T-helper 22 cell (primary cell): ENCODE data around the gene MXRA8.
"Not testable (repeated sequence)": the region's sequence is repeated elsewhere in the genome, so short reads cannot be mapped to it uniquely, and the experiment has no call there.

ENCODE experiments used
- DNase-seq: peaks from one replicate; pipeline ENCODE4 v3.0.0-alpha.2; 2020; ENCODE audit warnings: low read depth

Gene MXRA8

DNA sequence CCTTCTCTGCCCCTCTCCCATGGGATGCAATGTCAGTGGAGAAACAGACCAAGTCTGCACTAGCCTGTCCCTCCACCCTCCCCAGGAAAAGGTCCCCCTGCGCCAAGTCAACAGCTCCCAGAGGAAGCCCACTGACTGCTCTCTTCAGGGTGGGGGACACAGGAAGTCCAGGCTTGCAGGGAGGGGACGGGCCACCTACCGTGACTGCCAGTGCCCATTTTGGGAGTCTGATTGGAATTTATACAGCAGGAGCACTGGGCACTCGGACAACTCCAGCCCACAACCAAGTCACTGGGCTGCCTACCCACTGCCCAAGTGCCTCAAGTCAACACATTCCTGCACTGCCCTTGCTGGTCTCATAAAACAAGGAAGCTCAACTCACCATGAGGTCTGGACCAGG is 34.7 kb upstream of the MXRA8 start:
- no peak for DNase-seq

DNA sequence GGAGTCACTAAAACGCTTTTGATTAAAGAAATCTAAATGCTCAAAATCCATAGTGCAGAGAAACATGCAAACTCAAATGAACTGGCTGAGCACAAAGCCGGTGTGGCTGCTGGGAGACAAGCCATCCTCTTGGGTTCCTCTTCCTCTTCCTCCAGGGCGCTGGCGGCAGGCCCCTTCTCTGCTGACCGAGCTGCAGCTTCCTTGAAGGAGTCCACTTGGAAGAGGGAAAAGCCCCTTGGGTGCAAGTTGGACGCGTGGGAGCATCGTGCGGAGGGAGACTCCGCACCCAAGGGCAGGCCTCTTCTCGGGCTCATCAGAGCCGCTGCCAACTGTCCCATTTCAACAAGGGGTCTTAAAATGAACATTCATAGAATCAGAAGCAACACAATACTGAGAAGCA is 32.9 kb upstream of the MXRA8 start:
- no peak for DNase-seq

DNA sequence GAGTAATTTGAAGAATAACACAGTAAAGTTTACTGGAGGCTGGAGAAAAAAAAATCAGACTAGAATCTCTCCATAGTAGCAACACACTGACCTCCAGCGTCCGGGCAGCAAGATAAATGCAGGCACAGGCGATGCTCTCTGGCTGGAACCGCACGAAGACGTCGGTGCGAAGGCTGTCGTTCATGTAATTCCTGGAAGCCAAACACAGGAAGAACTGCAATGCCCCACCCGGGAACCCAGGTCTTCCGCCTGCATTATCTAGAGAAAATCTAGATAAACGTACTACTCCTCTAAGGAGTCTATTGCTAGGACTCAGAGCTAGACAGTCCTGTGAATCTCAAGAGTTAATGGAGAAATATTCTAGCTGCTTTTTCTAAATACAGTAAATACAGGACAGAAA is 32.3 kb upstream of the MXRA8 start:
- DNase-seq: no peak

DNA sequence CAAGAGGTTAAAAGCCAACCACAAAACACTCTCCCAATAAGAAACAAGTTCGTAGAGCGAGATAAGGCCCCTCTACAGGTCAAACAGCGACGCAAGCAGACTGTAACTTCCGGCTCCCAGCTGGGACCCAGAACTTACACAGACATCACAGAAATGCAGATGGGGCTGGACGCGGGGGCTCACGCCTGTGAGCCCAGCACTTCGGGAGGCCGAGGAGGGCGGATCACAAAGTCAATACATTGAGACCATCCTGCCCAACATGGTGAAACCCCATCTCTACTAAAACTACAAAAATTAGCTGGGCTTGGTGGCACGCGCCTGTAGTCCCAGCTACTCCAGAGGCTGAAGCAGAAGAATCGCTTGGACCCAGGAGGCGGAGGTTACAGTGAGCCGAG is 29.7 kb upstream of the MXRA8 start:
- DNase-seq: no peak

DNA sequence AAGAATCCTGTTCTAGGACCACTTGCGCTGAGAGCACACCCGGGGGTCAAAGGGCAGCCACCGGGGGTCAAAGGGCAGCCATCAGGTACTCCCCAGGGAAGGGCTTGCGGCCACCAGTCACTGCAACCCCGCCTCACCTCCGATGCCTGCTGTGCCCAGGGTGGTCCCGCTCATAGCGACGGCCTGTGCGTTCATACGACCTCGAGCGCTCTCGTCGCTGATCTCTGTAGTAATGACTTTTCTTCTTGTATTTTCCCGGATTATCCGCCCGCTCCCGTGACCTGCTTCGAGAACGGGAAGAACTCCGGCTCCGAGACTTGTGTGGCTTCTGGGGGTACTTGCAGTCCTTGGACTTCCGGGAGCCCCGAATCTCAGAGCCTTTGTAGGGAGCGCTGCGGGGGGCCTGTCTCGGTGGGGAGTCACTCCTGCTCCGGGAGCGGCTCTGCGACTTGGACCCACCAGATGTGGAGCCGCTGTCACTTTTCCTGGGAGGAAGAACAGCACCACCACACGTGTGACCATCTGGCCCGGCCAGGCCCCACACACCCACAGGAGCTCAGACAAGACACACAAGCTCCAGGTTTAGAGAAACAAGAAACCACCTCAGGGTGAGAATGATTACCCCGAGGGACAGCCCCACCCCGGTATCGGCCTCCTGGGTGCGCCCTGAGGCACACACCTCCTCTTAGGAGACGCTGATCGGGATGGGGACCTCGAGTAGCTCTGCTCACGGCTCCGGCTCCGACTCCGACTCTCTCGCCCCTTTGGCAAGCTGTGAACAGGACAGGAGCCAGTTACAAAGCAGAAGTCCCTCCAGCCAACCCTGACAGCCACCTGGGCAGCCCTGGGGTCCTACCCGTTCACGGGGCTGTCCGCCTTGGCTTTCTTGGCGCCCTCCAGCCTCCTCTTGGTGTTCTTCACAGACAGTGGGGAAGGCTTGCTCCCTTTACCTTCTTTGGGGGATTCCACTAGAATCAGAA is 29.0 kb upstream of the MXRA8 start:
- no peak for DNase-seq

DNA sequence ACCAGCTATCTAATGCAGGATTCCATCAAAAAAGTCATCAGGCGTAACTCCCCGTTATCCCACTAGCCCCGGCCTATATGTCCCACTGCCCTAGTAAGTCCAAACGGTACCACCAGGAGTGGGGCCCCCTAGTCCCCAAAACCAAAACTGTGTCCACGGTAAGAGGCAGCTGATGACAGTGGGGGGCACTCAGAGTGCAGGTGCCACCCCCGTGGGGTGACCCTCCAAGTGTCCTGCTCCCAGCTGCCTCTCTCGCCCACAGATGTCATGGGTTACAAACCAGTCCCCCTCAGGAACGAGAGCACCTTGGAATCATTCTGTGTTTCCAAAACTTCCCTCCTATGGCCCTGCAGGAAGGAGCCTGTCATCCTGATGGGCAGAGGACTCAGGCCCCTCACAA is 27.6 kb upstream of the MXRA8 start:
- no peak for DNase-seq

DNA sequence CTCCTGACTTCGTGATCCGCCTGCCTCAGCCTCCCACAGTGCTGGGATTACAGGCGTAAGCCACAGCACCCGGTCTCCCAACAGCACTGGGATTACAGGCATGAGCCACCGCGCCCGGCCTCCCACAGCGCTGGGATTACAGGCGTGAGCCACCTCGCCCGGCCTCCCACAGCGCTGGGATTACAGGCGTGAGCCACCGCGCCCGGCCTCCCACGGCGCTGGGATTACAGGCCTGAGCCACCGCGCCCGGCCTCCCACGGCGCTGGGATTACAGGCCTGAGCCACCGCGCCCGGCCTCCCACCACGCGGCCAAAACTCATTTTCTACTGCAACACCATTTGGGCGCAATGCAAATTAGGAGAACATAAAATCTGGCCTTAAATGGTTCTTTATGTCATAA is 27.0 kb upstream of the MXRA8 start:
- DNase-seq: not testable (repeated sequence)

DNA sequence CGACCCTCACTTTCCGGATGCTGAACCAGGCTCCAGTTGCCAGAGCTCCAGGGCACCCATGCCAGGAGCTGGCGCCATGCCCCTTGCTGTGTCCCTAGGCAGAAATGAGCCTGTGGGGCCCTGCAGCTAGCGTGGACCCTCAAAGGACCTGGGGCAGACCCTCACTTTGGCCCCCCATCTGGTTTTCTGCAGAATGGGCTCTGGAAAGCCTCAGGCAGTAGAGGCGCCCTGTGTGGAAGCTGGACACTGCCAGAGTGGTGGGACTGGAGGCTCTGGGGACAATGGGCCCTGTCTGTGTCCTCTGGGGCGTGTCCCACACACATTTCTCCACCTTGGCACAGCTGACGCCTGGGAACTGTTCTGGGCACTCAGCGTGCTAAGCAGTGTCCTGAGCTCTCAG is 22.9 kb upstream of the MXRA8 start:
- no peak for DNase-seq

DNA sequence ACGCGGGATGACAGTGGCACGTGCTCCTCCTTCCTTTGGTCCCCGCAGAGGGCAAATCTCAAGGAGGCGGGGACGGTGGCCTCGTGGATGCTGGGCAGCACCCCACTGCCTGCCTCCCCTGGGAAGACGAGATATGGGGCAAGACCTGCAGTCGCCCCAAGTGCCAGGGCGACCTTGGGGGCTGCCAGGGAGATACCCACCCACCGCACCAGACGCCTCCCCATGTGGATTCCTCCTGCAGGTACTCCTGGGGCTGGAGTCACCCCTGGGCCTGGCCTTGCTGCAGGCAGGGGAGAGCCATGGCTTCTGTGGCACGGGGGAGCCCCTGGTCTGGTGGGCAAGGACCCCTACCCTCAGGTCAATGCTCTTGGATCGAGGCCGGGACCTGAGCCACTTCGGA is 22.5 kb upstream of the MXRA8 start:
- no peak for DNase-seq

DNA sequence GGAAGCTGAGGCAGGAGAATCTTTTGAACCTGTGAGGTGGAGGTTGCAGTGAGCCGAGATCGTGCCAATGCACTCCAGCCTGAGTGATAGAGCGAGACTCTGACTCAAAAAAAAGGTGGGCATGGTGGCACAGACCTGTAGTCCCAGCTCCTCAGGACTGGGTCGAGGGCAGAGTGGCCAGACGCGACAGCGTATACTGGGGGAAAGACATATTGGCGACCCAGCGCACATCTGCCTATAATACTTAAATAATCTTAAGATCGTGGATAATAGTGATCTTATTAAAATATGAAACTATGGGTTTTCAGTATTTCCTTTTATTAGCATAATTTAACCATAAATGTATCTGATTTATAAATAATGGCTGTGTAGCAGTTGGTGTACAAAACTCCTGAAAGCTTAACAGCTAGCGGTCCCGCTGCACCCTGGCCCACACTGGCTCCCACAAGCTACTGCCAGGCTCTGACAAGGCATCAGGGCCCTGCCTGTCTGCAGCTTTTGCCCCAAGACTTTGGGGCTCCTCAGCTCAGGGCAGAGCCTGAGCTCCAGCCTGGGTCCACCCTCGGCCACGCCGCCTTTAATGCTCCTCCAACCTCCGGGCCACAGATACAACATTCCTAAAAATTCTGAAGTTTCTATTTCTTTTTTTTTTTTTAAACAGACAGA is 19.3 kb upstream of the MXRA8 start:
- DNase-seq: no peak

DNA sequence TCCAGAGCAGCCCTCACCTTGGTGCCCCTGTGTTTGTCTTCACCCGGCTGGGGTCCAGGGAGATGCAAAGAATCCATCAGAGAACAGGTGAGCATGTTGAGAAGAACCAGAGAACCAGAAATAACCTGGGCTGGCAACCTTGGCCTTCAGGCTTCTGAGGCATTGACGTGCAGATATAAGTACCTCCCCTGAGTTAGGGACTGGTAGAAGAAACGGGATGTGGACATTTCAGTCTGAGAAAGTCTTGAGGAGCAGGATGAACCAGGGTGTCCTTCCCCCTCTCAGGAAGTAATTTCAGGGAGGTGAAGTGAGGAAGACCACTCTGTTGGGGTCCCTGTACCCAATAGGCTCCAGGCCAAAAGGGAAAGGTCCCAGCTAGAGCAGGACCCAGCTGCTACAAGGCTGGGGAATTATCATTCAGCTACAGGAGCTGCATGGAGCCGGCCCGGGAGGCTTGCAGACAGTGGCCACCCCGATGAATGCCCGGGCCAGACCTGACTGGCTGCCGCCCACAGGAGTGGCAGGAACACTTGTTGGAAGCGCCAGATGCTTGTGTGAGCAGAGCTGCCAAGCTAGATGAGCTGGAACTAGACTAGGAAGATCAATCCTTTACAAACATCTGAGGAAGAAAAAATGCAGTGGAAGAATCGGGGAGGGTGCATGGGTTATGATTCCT is 18.3 kb upstream of the MXRA8 start:
- DNase-seq: no peak

DNA sequence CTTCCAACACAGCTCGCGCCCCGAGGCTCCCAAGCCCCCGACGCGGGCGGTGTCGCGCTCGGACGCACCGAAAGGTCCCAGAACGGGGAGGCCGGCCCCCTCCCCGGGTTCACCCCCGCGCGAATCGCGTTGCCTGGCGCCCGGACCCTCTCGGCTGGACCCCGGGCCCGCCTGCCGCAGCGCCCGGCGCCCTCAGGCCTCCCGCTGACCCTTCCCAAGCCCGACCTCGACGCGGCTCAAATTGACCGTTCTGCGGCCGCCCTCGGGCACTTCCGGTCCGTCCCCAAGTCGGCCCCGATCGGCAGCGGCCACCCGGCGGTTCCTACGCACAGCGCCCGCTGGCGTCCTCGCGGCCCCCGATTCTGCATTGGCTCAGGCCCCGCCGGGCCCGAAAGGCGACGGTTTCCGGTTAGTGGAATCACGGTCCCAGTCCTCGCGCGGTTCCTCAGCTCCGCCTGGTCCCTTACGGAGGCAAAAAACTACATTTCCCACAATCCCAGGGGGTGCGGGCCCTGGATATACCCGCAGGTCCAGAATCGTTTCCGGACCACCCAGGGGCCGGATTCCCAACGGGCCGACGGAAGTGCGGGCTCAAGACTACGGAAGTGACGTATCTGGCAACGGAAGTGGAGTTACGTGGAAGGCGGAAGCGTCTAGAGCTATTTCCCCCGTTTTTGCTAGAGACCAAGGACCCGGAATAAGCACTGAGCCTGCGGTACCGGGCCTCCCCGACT is 16.7 kb upstream of the MXRA8 start, which contains the start of gene AURKAIP1:
Gene AURKAIP1 (minus strand): TSS at position 279 of the 734 bp plus-strand sequence. CDS start 451 bp downstream, outside the sequence.
- DNase-seq: peak; percentile 96

DNA sequence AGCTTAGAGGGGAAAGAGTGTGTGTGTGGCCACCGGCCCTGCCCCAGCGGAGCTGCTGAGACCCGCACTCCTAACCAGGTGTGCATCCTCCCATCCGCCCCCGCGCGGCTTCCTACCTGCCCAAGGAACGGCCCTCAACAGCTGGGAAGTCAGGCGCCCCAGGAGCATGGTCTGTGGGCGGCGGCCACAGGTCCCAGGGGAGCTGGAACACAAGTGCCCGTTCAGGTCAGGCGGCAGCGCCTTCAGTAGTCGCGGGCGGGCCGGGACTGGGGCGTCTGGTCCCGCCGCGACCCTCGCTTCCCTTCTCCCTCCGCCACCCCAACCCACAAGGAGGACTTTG is 16.2 kb upstream of the MXRA8 start:
- DNase-seq: no peak

DNA sequence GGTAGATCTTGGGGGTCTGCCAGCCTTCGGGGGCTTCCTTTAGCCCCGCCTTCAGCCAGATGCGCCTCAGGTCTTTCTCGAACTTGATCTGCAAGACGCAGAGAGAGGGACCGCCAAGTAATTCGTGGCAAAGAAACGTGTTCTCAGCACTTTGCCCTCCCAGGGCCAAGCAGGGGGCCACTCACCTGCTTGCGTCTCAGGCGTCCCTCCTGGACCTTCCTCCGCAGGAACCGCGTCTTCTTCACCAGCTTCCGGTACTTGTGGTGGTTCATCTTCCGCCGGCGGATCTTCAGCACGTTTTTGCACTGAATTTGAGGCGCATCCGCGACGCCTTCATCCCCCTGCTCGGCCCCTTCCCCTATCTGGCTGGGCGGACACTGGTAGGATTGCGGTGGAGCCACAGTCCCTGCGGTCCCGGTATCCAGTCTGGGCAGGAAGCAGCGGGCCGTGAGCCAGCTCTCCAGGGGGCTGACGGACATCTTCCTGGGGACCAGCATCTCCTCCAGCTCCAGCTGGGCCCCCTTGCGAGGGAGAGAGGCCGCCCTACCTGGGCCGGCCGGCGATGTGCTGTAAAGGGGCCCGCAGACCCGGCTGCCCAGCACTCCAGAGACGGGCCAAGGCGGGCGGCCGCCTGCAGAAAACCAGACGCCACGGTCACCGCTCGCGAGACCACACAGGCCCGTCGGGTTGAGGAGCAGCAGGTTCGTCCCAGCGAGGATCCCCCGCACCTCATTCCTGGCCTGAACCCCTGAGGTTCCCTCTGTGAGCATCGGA is 15.6 kb upstream of the MXRA8 start:
- no peak for DNase-seq

DNA sequence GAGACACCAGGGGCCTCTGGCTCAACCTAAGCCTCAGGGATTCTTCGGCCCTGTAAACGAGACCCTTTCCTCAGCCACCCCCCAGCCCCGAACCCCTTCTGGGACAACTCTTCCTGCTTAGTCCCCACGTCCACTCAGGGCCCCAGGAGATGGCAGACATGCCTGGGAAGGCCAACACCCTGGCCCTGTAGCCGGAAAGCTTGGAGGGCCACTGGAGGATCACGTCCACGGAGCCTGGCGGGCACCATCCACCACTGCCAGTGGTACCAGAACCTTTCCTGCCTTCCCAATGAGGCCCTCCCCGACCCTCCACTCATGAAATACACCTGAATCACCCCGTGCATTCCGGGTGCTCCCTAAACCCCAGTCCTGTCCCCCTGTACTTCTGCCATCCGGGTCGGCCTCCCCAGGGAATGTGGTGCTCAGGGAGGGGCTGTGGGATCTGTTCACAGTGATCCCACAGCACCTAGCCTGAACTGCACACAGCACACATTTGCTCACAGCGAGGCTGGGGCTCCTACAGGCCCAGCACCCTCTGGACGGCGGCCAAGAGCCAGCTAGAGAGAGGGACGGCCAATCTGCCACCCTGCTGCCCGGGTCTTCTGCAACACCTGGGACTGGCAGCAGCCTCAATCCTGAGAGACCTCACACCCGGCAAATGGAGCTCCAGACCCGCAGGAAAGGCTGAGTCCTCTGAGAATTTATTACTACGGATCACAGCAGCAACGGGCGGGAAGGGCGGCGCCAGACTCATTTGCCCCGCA is 14.9 kb upstream of the MXRA8 start:
- DNase-seq: no peak

DNA sequence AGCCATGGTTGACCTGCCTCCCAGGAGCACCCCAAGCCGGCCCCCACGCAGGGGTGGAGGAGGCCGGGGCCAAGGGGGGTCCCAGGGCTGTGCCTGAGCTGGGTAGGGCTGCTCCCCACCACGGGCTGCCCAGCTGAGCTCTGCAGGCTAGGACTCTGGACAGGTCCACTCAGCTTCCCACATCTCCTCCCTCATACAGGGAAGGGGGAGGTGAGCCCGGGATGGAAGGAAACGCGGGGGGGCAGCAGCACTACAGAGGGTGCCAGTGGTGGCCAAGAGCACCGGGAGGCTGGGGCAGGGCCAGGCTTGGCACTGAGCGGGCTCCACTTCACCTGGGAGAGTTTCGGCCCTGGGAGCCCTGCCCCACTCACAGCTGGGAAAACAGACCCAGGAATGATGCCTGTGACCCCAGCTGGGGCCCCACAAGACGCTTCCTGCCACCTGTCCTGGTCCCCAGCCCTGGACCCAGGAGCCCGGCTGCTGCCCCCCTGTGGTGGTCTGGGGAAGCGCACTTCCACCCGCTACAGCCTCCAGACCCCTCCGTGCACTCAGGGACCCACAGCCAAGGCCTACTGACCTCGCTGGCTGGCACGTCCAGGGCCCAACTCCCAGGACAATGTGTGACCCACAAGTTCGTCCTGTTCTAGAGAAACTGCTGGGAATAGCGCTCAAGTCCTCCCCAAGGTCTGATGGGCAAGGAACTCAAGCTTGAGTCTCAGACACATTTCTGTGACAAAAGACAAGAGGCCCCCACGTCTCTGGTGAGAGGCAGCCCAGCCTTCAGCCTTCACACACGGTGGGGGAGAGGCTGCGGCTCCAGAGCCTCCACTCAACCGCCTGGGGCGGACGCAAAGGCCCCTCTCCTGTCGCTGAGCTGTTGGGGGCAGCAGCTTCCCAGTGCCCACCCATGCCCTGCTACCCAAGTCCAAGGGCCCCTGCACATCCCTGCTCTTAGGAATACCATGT is 13.7 kb upstream of the MXRA8 start:
- DNase-seq: peak; percentile 51

DNA sequence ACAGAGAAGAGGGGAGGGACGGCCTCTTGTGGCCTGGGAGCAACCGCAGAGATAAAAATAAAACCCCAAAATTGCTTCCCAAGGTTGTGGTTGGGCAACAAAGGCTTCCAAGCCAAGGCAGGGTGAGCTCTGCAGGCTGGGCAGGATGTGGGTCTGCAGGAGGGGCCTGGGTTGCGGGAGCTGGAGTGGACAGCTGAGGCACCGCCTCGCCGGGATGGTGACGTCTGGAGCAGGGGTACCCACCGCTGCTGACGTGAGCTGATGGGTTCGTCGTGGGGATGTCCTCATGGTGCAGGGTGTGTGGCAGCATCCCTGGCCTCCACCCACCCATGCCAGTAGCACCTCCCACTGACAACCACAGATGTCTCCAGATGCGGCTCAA is 13.0 kb upstream of the MXRA8 start:
- peak; percentile 87 for DNase-seq

DNA sequence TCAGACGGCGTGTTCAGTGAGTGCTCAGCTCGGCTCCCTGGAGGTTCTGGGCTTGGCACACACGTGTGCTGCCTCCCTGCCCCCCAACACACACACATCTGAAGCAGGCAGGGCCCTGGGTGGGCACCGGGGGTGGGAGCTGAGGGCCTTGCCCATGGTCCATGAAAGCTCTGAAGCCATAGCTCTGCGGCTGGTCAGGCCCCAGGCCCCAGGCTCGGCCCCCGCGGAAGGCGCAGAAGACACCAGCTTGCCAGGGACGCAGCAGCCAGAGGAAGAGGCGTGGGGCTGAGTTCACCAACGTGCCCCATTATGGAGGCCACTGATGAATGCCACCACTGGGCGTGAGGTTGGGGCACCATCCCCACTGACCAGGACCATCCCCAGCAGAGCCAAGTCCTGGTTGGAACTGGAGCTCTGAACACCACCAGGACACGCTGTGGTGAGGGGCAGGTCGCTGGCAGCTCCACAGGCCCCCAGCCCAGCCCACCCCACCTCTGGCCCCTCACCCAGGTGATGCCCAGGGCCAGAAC is 12.5 kb upstream of the MXRA8 start:
- no peak for DNase-seq

DNA sequence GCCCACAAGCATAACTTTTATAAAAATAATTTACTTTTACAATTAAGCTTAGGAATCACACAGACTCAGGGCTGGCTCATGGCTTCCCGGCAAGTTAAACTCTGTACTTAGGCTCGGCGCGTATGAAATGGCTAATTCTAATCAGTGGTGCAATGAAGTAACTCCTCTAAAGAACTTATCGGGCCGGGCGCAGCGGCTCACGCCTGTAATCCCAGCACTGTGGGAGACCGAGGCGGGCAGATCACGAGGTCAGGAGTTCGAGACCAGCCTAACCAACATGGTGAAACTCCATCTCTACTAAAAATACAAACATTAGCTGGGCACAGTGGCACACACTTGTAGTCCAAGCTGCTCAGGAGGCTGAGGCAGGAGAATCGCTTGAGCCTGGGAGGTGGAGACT is 11.7 kb upstream of the MXRA8 start:
- DNase-seq: not testable (repeated sequence)
